Amniotic stem cell (primary cell): ENCODE results near the gene SETD7.
A peak's percentile ranks its signal among the peaks of the same experiment; 100 is the strongest.
"Not testable (repeated sequence)": the region's sequence is repeated elsewhere in the genome, so short reads cannot be mapped to it uniquely, and the experiment has no call there.

Experiments used
- DNase-seq: peaks from one replicate; lab custom pipeline; 2025; lab: John Stamatoyannopoulos, UW

The SETD7 gene

DNA sequence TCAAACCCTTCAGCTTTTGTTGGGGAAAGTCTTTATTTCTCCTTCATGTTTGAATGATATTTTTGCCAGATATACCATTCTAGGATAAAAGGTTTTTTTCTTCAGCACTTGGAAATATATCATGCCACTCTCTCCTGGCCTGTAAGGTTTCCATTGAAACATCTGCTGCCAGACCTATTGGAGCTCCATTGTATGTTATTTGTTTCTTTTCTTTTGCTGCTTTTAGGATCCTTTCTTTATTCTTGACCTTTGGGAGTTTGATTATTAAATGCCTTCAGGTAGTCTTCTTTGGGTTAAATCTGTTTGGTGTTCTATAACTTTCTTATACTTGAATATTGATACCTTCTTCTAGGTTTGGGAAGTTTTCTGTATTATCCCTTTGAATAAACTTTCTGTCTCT lies 87.3 kb downstream of the SETD7 start:
- DNase-seq = not testable (repeated sequence)

DNA sequence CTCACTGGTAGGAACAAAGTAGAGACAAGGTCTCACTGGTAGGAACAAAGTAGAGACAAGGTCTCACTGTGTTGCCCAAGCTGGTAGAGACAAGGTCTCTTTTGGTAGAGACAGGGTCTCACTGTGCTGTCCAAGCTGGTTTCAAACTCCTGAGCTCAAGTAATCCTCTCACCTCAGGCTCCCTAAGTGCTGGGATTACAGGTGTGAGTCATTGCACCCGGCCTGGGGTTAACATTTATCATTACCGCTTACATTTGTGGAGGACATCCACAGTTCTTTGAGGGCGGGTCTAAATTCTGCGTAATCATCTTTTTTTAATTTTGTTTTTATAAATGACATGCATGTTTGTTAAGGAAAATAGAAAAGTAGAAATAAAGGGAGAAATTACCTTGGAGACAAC lies 90.1 kb downstream of the SETD7 start:
- no peak for DNase-seq

GRCh38 chr4:139464512-139464911 lies 91.5 kb downstream of the SETD7 start:
- not testable (repeated sequence) for DNase-seq

DNA sequence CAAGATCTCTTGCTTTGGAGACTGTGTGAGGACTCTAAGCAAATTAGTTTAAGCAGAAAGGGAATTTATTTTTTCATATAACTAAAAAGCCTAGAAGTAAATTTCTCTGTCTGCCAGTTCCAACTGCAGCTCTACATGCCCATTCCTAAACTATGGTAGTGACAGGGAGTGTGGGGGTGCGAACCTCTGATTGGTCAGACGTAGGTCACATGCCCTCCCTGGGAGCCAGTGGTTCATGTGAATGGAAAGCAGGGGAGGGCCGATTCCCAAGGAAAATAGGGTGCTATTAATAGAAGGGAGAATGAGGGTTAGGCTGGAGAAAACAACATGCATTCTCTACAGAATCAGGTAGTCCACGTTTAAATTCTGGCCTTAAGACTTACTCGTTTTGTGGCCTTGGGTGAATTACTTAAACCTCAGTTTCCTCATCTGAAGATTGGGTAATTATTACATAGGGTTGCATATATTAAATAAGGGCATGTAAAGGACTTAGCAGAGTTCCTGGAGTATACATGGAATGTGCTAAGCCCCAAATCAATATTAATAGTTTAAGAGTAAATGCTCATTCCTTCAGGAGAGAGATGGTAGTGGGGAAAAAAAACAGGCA lies 94.9 kb downstream of the SETD7 start:
- DNase-seq = no peak

DNA sequence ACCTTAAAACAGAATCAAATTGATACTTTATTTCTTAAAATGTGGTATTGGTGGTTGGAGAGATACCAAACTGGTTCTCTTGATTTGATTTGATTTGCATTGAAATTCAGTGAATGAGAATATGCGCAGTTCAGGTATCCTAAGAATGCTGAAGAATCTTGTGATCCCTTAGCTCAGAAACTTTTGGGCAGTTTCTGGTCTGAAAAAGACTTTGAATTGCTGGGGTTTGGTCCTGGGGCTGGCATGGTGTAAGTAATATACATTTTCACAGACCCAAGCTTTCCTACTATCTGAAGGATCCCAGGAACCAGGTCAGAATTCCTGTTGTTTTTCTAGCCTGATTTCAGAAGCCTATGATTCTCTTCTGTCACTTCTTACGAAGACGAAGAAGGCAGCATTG lies 95.5 kb downstream of the SETD7 start:
- DNase-seq = no peak

DNA sequence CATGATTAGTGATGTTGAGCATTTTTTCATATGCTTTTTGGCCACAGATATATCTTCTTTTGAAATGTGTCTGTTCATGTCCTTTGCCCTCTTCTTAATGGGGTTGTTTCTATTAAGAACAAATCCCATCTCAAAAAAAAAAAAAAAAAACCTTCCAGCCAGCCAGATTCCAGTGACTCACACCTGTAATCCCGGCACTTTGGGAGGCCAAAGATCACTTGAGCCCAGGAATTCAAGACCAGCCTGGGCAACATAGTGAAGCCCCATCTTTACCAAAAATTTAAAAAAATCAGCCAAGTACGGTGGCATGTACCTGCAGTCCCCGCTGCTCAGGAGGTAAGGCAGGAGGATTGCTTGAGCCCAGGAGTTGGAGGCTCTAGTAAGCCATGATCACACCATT lies 97.0 kb downstream of the SETD7 start:
- no peak for DNase-seq

GRCh38 chr4:139458543-139458942 lies 97.5 kb downstream of the SETD7 start:
- DNase-seq = no peak

GRCh38 chr4:139457318-139457717 lies 98.7 kb downstream of the SETD7 start:
- no peak for DNase-seq

- no peak for DNase-seq
Measured at GRCh38 chr4:139455126-139455538, 100.9 kb downstream of the SETD7 start.

DNA sequence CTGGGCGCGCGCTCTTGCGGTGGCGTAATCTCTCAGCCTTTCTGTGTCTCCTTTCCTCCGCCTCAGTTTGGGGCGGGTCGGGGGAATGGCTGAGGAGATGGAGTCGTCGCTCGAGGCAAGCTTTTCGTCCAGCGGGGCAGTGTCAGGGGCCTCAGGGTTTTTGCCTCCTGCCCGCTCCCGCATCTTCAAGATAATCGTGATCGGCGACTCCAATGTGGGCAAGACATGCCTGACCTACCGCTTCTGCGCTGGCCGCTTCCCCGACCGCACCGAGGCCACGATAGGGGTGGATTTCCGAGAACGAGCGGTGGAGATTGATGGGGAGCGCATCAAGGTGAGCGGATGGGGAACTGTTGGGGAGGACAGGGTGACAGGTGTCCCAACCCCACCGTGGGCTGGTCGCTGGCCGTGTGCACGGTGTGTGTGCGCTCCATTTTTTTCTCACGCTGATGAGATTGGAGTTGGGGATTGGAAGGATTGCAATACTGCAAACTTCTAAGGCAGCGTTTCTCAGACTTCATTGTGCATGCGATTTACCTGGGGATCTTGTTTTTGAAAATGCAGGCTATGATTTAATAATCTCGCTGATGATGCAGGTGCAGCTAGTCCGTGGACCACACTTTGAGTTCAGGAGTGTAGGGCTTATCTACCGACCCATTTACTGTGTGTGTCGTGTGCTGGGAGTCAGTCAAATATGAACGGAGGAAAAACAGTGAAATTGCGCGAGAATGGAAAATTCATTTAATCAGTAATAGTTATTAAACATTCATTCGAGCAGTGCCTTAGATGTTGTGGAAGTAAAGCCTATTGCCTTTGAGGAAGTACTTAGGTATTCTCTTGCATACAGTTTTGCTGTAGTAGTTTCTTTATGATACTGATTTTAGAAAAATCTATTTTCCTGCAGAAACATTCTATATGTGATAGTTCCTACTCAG lies 101.6 kb downstream of the SETD7 start, which contains the start of gene RAB33B:
Gene RAB33B (plus strand): TSS at position 11 of the 935 bp plus-strand sequence. CDS start 75 bp downstream, at position 86.
- no peak for DNase-seq

DNA sequence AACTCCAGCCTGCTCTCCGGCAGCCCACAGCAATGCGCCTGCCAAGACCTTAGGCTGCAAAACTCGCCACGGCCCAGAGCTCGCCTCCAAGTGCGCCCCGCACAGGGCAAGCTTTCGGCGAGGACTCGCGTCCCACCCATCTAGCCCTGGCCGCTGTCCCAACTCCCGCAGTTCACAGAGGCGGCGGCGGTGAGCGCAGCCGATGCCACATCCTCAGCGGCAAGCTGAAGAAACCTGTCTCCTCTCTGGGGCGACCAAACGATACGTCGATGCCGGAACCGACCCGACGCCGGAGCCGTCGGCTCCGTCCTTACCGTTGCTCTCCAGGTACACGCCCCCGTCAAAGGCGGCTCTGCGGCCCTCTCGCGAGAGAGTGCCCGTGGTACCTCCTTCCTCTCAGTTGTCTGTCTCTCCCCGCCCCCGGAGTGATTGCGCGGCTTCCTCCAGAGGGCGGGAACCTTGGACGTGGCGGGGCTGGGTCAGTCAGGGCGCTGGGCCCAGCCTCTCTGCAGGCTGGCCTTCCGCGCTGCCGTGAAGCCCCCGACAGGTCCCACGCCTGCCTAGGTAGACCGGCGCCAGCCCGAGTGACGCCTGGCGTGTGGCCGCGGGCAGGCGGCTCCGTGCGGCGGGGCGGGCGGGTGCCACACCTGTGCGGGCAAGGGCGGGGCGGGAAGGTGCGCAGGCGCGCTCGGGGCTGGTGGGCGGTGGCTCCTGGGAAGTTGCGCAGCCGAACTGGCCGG lies 102.5 kb downstream of the SETD7 start:
- peak; percentile 86 for DNase-seq

GRCh38 chr4:139453041-139453370 lies 103.0 kb downstream of the SETD7 start:
- peak; percentile 78 for DNase-seq

DNA sequence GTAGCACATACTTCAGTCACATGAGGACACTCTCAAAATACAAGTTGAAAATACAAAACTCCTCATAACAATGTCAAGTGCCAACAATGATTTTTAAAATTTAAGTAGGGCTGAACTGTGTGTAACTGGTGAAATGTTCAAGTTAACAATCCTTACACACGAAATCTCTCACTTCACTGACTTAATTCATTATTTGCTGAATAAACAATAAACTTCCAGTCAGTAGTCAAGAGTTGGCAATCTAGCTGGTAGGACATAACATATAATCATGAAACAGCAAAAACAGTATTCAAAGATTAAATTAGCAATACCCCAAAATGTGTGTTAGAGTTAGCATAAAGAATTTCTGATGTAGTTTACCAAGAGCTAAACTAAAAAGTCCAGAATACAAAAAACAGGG lies 104.0 kb downstream of the SETD7 start:
- no peak for DNase-seq

- DNase-seq = no peak
Measured at GRCh38 chr4:139450586-139450985, 105.4 kb downstream of the SETD7 start.

GRCh38 chr4:139447078-139447477 lies 108.9 kb downstream of the SETD7 start:
- DNase-seq = not testable (repeated sequence)
